K562 (cell line): ENCODE measurements around the gene CD48. TPM values are rescaled to one million over a fixed set of nuclear protein-coding genes. Genes with fewer than 3 reads are reported as not detected.

Source experiments
- ATAC-seq: fragments of 200-7000 bp; cut with Tn5 transposase; 3 replicates; pipeline ENCODE4 v1.9.1; 2020; ENCODE audit warnings: moderate library complexity
- BruUV-seq: library from RNA; stranded (reverse); fragments of 400-500 nt; replicated peaks from 2 replicates; lab custom pipeline; 2021; lab: Mats Ljungman, UMichigan
- CTCF ChIA-PET: fragments of 300-600 bp; formaldehyde crosslinking; extraction: SDS; loops from one replicate; lab custom pipeline; 2021; ENCODE audit warnings: low intra/inter-chr PET ratio; lab: Yijun Ruan, JAX
- POLR2A ChIA-PET: fragments of 300-600, 350-650 bp; sonication (Branson Sonifier 250); formaldehyde crosslinking; extraction: SDS; loops from one replicate; lab custom pipeline; 2021; ENCODE audit warnings: antibody characterized with exemption, inconsistent platforms; lab: Yijun Ruan, JAX
- DNase-seq, 4 experiments: peaks; one replicate each; pipeline versions ENCODE4 v3.0.0 to v3.0.0-alpha.2; 2011 to 2018; ENCODE audit warnings: low spot score in 3 of 4, mixed read lengths in 3 of 4; ENCODE audit errors: extremely low read depth in 1 of 4
- FAIRE-seq: peaks from 2 replicates; lab custom pipeline; 2011; peaks lifted over from hg19 to GRCh38; lab: Jason Lieb, UNC
- H2AFZ ChIP-seq: 2 replicates; pipeline ENCODE4 v1.6.0; 2011; ENCODE audit warnings: low read depth, low read length, control low read depth, inconsistent platforms
- H3K27ac ChIP-seq: fragments of 200-600 bp; 3 replicates; pipeline ENCODE4 v1.8.0; 2011; ENCODE audit warnings: low read depth, mild to moderate bottlenecking, control low read depth, inconsistent platforms, low read length, moderate library complexity, mixed read lengths; ENCODE audit errors: extremely low read depth
- H3K27me3 ChIP-seq, 2 experiments: fragments of 300-600 bp in 1 of 2; 2 replicates in 1 of 2; 3 replicates in 1 of 2; pipeline versions ENCODE4 v1.6.0 to v1.8.0; 2011; ENCODE audit warnings: inconsistent platforms in 2 of 2, low read length in 2 of 2, mild to moderate bottlenecking in 1 of 2, mixed read lengths in 1 of 2, moderate library complexity in 1 of 2; ENCODE audit not compliant: control insufficient read depth in 2 of 2, insufficient read depth in 2 of 2
- H3K36me3 ChIP-seq: fragments of 300-600 bp; 3 replicates; pipeline ENCODE4 v1.8.0; 2011; ENCODE audit warnings: mild to moderate bottlenecking, low read length, inconsistent platforms; ENCODE audit not compliant: control insufficient read depth, insufficient read depth
- H3K4me1 ChIP-seq, 2 experiments: fragments of 200-600 bp in 1 of 2; replicated peaks in 1 of 2; 2 replicates in 1 of 2; 3 replicates in 1 of 2; pipeline versions ENCODE4 v1.5.1 to v1.8.0; 2011; ENCODE audit warnings: inconsistent platforms in 2 of 2, low read length in 2 of 2, mild to moderate bottlenecking in 1 of 2, mixed read lengths in 1 of 2, moderate library complexity in 1 of 2; ENCODE audit not compliant: control insufficient read depth in 2 of 2, insufficient read depth in 2 of 2
- H3K4me2 ChIP-seq: 2 replicates; pipeline ENCODE4 v1.6.1; 2011; ENCODE audit warnings: low read length, control low read depth, inconsistent platforms, mixed read lengths; ENCODE audit not compliant: insufficient read depth
- H3K4me3 ChIP-seq: fragments of 200-600 bp; sonication (generic), shearing (Covaris generic); 2 replicates; pipeline ENCODE4 v1.5.1; 2016; ENCODE audit warnings: control low read depth, inconsistent platforms
- H3K79me2 ChIP-seq: fragments of 200-600 bp; 3 replicates; pipeline ENCODE4 v1.8.0; 2011; ENCODE audit warnings: low read length, inconsistent platforms; ENCODE audit not compliant: control insufficient read depth, insufficient read depth
- H3K9ac ChIP-seq, 2 experiments: 2 replicates each; pipeline versions ENCODE4 v1.6.0 to v1.6.1; 2011; ENCODE audit warnings: low read depth in 2 of 2, low read length in 2 of 2, control low read depth in 1 of 2, inconsistent platforms in 1 of 2, mild to moderate bottlenecking in 1 of 2, mixed read lengths in 1 of 2; ENCODE audit not compliant: insufficient read depth in 1 of 2
- H3K9me1 ChIP-seq: one replicate; pipeline ENCODE4 v1.6.0; 2011; ENCODE audit warnings: inconsistent platforms, mild to moderate bottlenecking, low read length, moderate library complexity; ENCODE audit not compliant: control insufficient read depth, insufficient read depth
- H3K9me3 ChIP-seq: replicated peaks from 2 replicates; pipeline ENCODE4 v1.5.1; 2011; ENCODE audit warnings: low read depth, low read length, inconsistent platforms; ENCODE audit not compliant: control insufficient read depth, insufficient read depth
- H4K20me1 ChIP-seq: replicated peaks from 2 replicates; pipeline ENCODE4 v1.6.1; 2011; ENCODE audit warnings: low read length, inconsistent platforms, mixed read lengths; ENCODE audit not compliant: control insufficient read depth, insufficient read depth
- CBX1 ChIP-seq: sonication (generic); IDR thresholded peaks from 2 replicates; pipeline ENCODE4 v1.6.1; 2016; ENCODE audit warnings: antibody characterized with exemption, low read depth, mild to moderate bottlenecking
- CREM ChIP-seq: IDR thresholded peaks from 2 replicates; pipeline ENCODE4 v1.6.1; 2014; ENCODE audit warnings: antibody characterized with exemption, low read depth
- HDAC2 ChIP-seq: fragments of 450-650 bp; IDR thresholded peaks from 2 replicates; pipeline ENCODE4 v1.6.1; 2016; ENCODE audit warnings: mild to moderate bottlenecking
- KLF6 ChIP-seq: fragments of 250-450 bp; sonication (Bioruptor Pico); IDR thresholded peaks from 2 replicates; pipeline ENCODE4 v1.4.0; 2020; ENCODE audit warnings: mild to moderate bottlenecking, moderate library complexity, borderline replicate concordance
- L3MBTL2 ChIP-seq: fragments of 450-650 bp; IDR thresholded peaks from 2 replicates; pipeline ENCODE4 v1.6.1; 2016; ENCODE audit warnings: mild to moderate bottlenecking, moderate library complexity
- PHB2 ChIP-seq: fragments of 450-650 bp; IDR thresholded peaks from 2 replicates; pipeline ENCODE4 v1.6.1; 2017; ENCODE audit warnings: low read depth
- TFAM ChIP-seq: fragments of 250-450 bp; sonication (Bioruptor Pico); conservative IDR thresholded peaks from 2 replicates; pipeline ENCODE4 v1.5.0; 2021; ENCODE audit warnings: mild to moderate bottlenecking, moderate library complexity
- ZC3H4 ChIP-seq: sonication (generic); formaldehyde crosslinking; IDR thresholded peaks from 2 replicates; pipeline ENCODE4 v1.9.0; 2021; ENCODE audit warnings: missing genetic modification reagents, borderline replicate concordance
- ZEB2 ChIP-seq: fragments of 450-650 bp; IDR thresholded peaks from 2 replicates; pipeline ENCODE4 v1.6.1; 2016
- ZNF175 ChIP-seq: fragments of 200-800 bp; sonication (Bioruptor generic); IDR thresholded peaks from 2 replicates; pipeline ENCODE4 v1.6.1; 2016; ENCODE audit warnings: low read depth, mild to moderate bottlenecking, missing genetic modification characterization, missing compliant biosample characterization
- ZNF3 ChIP-seq: fragments of 250-450 bp; sonication (Bioruptor Pico); IDR thresholded peaks from 2 replicates; pipeline ENCODE4 v1.5.0; 2021; ENCODE audit warnings: mild to moderate bottlenecking, moderate library complexity
- ZNF830 ChIP-seq: fragments of 250-450 bp; sonication (Bioruptor Pico); IDR thresholded peaks from 2 replicates; pipeline ENCODE4 v1.5.0; 2021; ENCODE audit warnings: mild to moderate bottlenecking
- WGBS: fragments of 100-300 bp; shearing (Covaris generic); methylation state at CpG from one replicate; pipeline ENCODE4 v1.1.6; 2016; ENCODE audit warnings: low coverage, mixed read lengths; ENCODE audit not compliant: insufficient coverage; ENCODE audit errors: missing lambda C conversion rate; 5-methylcytosine and 5-hydroxymethylcytosine counted together
- in situ Hi-C: fragments of 300-500 bp; cut with MboI; formaldehyde crosslinking; loops from 4 replicates; pipeline ENCODE4 v1.15.0; 2018; ENCODE audit warnings: inconsistent platforms, mixed read lengths
- intact Hi-C: fragments of 100-400 bp; cut with micrococcal nuclease; formaldehyde crosslinking; loops from 2 replicates; pipeline ENCODE4 v1.14.2; 2022
- polyA plus RNA-seq, 8 experiments: library from polyadenylated mRNA; depleted of rRNA in 4 of 8; stranded (reverse) in 5 of 8; unstranded in 3 of 8; fragments of >200 nt; fragmentation: Nextera tagmentation in 2 of 8; fragmentation: Illumina TruSeq in 1 of 8; extraction: Ambion mirVana in 2 of 8; extraction: Trizol in 1 of 8; gene quantifications; 2 replicates each; pipeline versions ENCODE4 v1.2.1 to v1.2.3, GENCODE V29; 2011 to 2014; ENCODE audit warnings: inconsistent platforms in 1 of 8, missing spikeins in 1 of 8
- total RNA-seq, 7 experiments: library from RNA; depleted of rRNA in 6 of 7; stranded (reverse); fragments of >200 nt in 6 of 7; fragmentation: Illumina TruSeq in 2 of 7; extraction: Trizol in 2 of 7; gene quantifications; 2 replicates each; pipeline versions ENCODE4 v1.2.1 to v1.2.3, GENCODE V29; 2011 to 2021; ENCODE audit warnings: low replicate concordance in 1 of 7
- TF ChIP-seq, protein P1 (sequence below): IDR thresholded peaks from 2 replicates; pipeline ENCODE4 v1.6.1; 2011; ENCODE audit warnings: borderline replicate concordance, low read depth, mild to moderate bottlenecking, moderate library complexity, low read length; ENCODE audit not compliant: insufficient read depth, poor library complexity, severe bottlenecking
- TF ChIP-seq, protein P2 (sequence below): fragments of 250-450 bp; sonication (Bioruptor Pico); IDR thresholded peaks from 2 replicates; pipeline ENCODE4 v1.4.0; 2020; ENCODE audit warnings: mild to moderate bottlenecking, moderate library complexity
- TF ChIP-seq, protein P3 (sequence below), 2 experiments: fragments of 450-650 bp in 1 of 2; IDR thresholded peaks; 2 replicates each; pipeline ENCODE4 v1.6.1; 2011 to 2017; ENCODE audit warnings: low read depth in 2 of 2, antibody characterized with exemption in 1 of 2, borderline replicate concordance in 1 of 2, low read length in 1 of 2, mild to moderate bottlenecking in 1 of 2, mixed read lengths in 1 of 2; ENCODE audit not compliant: control insufficient read depth in 1 of 2

CD48 gene
- total and polyA plus RNA-seq, 9 of the 15 experiments (the other 6 are each of a cell fraction or from before 2014, with no cell fraction given), result 0.10 to 0.42 (median 0.29) TPM; not detected in 3

DNA sequence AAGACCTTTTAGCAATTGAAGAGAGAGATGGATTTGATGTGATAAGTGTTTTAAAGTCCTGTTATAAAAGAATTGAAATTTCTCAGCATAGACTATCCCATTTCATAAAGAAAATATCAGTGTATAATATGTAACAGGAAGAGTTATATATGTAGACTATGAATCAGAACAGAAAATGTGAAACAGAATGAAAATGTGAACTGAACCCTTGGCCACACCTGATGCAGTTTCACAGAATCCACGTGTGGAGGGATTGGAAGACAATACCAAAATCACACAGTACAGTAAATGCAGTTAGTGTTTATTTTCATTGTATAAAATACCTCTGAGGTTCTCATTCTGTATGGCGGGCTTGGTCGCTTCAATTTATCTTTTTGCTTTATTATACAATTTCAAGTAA, 54.9 kb downstream of the CD48 start:
- Histone ChIP-seq H4K20me1 (no peaks in the 10 kb centered on the region), H3K9me1 (no peaks in the 10 kb centered on the region), H3K4me2 (no peak overlapping the region), H3K4me1 (peaks cover 0 to 29% of the 10 kb centered on the region in 2 experiments), H3K79me2 (no peaks in the 10 kb centered on the region), H3K9me3 (no peaks in the 10 kb centered on the region), H2AFZ (no peak overlapping the region), H3K4me3 (no peak overlapping the region), H3K9ac (no peak overlapping the region), H3K27ac (no peak overlapping the region), H3K36me3 (no peaks in the 10 kb centered on the region), H3K27me3 (no peaks in the 10 kb centered on the region)
- no peak for FAIRE-seq
- no peak for ATAC-seq
- POLR2A ChIA-PET, result interaction anchor here (1.2 kb wide), 1 partner anchor 10 kb away, joined by 5 read pairs; the partner anchor contains the start of gene SLAMF1
- CTCF ChIA-PET, result no interaction called here
- in situ Hi-C loops, result no loop called here
- intact Hi-C loops, result no loop called here
- 72% methylated on average over 3 of the region's 3 CpGs for WGBS
- DNase-seq, result no peak
- BruUV-seq, result no TSS peak
- TF ChIP-seq L3MBTL2 (no peak), TFAM (CRISPR knock-in tag) (no peak), ZNF175 (CRISPR knock-in tag) (no peak), HDAC2 (no peak), ZNF3 (CRISPR knock-in tag) (no peak), CBX1 (no peak), ZC3H4 (no peak), PHB2 (no peak), ZNF830 (CRISPR knock-in tag) (no peak), CREM (no peak), ZEB2 (no peak), KLF6 (CRISPR knock-in tag) (no peak)
- TF ChIP-seq, protein P1, sequence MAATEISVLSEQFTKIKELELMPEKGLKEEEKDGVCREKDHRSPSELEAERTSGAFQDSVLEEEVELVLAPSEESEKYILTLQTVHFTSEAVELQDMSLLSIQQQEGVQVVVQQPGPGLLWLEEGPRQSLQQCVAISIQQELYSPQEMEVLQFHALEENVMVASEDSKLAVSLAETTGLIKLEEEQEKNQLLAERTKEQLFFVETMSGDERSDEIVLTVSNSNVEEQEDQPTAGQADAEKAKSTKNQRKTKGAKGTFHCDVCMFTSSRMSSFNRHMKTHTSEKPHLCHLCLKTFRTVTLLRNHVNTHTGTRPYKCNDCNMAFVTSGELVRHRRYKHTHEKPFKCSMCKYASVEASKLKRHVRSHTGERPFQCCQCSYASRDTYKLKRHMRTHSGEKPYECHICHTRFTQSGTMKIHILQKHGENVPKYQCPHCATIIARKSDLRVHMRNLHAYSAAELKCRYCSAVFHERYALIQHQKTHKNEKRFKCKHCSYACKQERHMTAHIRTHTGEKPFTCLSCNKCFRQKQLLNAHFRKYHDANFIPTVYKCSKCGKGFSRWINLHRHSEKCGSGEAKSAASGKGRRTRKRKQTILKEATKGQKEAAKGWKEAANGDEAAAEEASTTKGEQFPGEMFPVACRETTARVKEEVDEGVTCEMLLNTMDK, result no peak
- TF ChIP-seq, protein P2, sequence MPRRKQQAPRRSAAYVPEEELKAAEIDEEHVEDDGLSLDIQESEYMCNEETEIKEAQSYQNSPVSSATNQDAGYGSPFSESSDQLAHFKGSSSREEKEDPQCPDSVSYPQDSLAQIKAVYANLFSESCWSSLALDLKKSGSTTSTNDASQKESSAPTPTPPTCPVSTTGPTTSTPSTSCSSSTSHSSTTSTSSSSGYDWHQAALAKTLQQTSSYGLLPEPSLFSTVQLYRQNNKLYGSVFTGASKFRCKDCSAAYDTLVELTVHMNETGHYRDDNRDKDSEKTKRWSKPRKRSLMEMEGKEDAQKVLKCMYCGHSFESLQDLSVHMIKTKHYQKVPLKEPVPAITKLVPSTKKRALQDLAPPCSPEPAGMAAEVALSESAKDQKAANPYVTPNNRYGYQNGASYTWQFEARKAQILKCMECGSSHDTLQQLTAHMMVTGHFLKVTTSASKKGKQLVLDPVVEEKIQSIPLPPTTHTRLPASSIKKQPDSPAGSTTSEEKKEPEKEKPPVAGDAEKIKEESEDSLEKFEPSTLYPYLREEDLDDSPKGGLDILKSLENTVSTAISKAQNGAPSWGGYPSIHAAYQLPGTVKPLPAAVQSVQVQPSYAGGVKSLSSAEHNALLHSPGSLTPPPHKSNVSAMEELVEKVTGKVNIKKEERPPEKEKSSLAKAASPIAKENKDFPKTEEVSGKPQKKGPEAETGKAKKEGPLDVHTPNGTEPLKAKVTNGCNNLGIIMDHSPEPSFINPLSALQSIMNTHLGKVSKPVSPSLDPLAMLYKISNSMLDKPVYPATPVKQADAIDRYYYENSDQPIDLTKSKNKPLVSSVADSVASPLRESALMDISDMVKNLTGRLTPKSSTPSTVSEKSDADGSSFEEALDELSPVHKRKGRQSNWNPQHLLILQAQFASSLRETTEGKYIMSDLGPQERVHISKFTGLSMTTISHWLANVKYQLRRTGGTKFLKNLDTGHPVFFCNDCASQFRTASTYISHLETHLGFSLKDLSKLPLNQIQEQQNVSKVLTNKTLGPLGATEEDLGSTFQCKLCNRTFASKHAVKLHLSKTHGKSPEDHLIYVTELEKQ (CRISPR knock-in tag), result no peak
- TF ChIP-seq, protein P3, sequence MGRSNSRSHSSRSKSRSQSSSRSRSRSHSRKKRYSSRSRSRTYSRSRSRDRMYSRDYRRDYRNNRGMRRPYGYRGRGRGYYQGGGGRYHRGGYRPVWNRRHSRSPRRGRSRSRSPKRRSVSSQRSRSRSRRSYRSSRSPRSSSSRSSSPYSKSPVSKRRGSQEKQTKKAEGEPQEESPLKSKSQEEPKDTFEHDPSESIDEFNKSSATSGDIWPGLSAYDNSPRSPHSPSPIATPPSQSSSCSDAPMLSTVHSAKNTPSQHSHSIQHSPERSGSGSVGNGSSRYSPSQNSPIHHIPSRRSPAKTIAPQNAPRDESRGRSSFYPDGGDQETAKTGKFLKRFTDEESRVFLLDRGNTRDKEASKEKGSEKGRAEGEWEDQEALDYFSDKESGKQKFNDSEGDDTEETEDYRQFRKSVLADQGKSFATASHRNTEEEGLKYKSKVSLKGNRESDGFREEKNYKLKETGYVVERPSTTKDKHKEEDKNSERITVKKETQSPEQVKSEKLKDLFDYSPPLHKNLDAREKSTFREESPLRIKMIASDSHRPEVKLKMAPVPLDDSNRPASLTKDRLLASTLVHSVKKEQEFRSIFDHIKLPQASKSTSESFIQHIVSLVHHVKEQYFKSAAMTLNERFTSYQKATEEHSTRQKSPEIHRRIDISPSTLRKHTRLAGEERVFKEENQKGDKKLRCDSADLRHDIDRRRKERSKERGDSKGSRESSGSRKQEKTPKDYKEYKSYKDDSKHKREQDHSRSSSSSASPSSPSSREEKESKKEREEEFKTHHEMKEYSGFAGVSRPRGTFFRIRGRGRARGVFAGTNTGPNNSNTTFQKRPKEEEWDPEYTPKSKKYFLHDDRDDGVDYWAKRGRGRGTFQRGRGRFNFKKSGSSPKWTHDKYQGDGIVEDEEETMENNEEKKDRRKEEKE (IDR thresholded peaks at IDR 0.05; ENCODE audit: borderline replicate concordance in 1 of 2, control insufficient read depth in 1 of 2, low read depth in 2 of 2, low read length in 1 of 2), result no peak
